Panc1 (cell line): ENCODE measurements around the gene ZDHHC4.

Source experiments
- CTCF ChIP-seq: fragments of 450-650 bp; IDR thresholded peaks from 2 replicates; pipeline ENCODE4 v1.5.1; 2017; ENCODE audit warnings: mild to moderate bottlenecking
- POLR2AphosphoS5 ChIP-seq: IDR thresholded peaks from 2 replicates; pipeline ENCODE4 v1.6.1; 2012; ENCODE audit warnings: mild to moderate bottlenecking, low read depth, low read length, moderate library complexity
- REST ChIP-seq, 2 experiments: IDR thresholded peaks; 2 replicates each; pipeline ENCODE4 v1.6.1; 2011 to 2012; ENCODE audit warnings: low read depth in 2 of 2, control low read depth in 1 of 2, low read length in 1 of 2, mild to moderate bottlenecking in 1 of 2, moderate library complexity in 1 of 2; ENCODE audit not compliant: insufficient read depth in 1 of 2
- SIN3A ChIP-seq: IDR thresholded peaks from 2 replicates; pipeline ENCODE4 v1.6.1; 2012; ENCODE audit warnings: low read depth, mild to moderate bottlenecking, low read length, moderate library complexity, borderline replicate concordance; ENCODE audit not compliant: insufficient read depth
- TCF7L2 ChIP-seq: IDR thresholded peaks from 2 replicates; pipeline ENCODE4 v1.6.1; 2011; ENCODE audit warnings: mild to moderate bottlenecking, low read depth, low read length, inconsistent platforms

GRCh38 chr7:6575281-6576023 lies 1.8 kb upstream of the ZDHHC4 start:
- TF ChIP-seq CTCF (no peak), POLR2AphosphoS5 (no peak), REST (IDR thresholded peaks at IDR 0.05; ENCODE audit: insufficient read depth in 1 of 2, low read depth in 2 of 2, low read length in 1 of 2) (no peak), SIN3A (no peak), TCF7L2 (no peak)
